T-helper 2 cell treated with Interferon-gamma antibody and Interleukin-4, amounts not matched to agents 100 ng/mL and 5 ng/mL, for 36 hours (primary cell): ENCODE measurements around the gene MLN. TPM values are rescaled to one million over a fixed set of nuclear protein-coding genes. Genes with fewer than 3 reads are reported as not detected.

Experiments used
- intact Hi-C: fragments of 100-400 bp; cut with micrococcal nuclease; formaldehyde crosslinking; loops from one replicate; pipeline ENCODE4 v1.15.1; 2023
- total RNA-seq: library from RNA; stranded (reverse); gene quantifications from 2 replicates; pipeline ENCODE4 v1.2.3, GENCODE V29; 2022

MLN gene
- total RNA-seq, 1 donor from 2014 or later: not detected

GRCh38 chr6:33755070-33755869 is 48.5 kb downstream of the MLN start:
- intact Hi-C loops: no loop called here

- intact Hi-C loops: no loop called here
Measured at GRCh38 chr6:33754222-33754621, 49.6 kb downstream of the MLN start.

GRCh38 chr6:33752646-33753015 is 51.2 kb downstream of the MLN start:
- intact Hi-C loops: no loop called here

- intact Hi-C loops: no loop called here
Measured at GRCh38 chr6:33751771-33752645, 51.8 kb downstream of the MLN start.

GRCh38 chr6:33750244-33750991 is 53.4 kb downstream of the MLN start:
- intact Hi-C loops: no loop called here

GRCh38 chr6:33749401-33749800 is 54.4 kb downstream of the MLN start:
- intact Hi-C loops: no loop called here

GRCh38 chr6:33748841-33749240 is 55.0 kb downstream of the MLN start:
- intact Hi-C loops: no loop called here

- intact Hi-C loops: no loop called here
Measured at GRCh38 chr6:33747823-33748222, 56.0 kb downstream of the MLN start.

- intact Hi-C loops: no loop called here
Measured at GRCh38 chr6:33746651-33747100, 57.1 kb downstream of the MLN start, which contains the start of gene IP6K3. IP6K3 (minus strand) TSS chr6:33746905; CDS start chr6:33735476, 11,429 bp downstream.

- intact Hi-C loops: no loop called here
Measured at GRCh38 chr6:33746036-33746600, 57.7 kb downstream of the MLN start.

- intact Hi-C loops: no loop called here
Measured at GRCh38 chr6:33745548-33745947, 58.3 kb downstream of the MLN start.

GRCh38 chr6:33744895-33745546 is 58.8 kb downstream of the MLN start:
- intact Hi-C loops: loop anchor here (1.0 kb wide), 1 partner anchor 34 kb away; the partner anchor contains the start of gene UQCC2

Other genes with a start within 250 kb of the MLN start
- gene BAK1, start 223.7 kb downstream of the MLN start, total RNA-seq: 92.1 and 93.2 TPM in 2 replicates
- 48.0 and 48.9 TPM in 2 replicates for gene ITPR3, start 182.7 kb downstream of the MLN start, total RNA-seq
- gene UQCC2, start 92.3 kb downstream of the MLN start, total RNA-seq: 100 and 106 TPM in 2 replicates
- gene IP6K3, start 57.1 kb downstream of the MLN start, total RNA-seq: not detected in 2 replicates
- gene LEMD2, start 14.9 kb downstream of the MLN start, total RNA-seq: 69.9 and 71.8 TPM in 2 replicates